A549 treated with GW870086 at 1 μM for 4 hours (cell line): Measurements from ENCODE around the gene VPS33B. TPM values are rescaled to one million over a fixed set of nuclear protein-coding genes. Genes with fewer than 3 reads are reported as not detected.

Experiments used
- total RNA-seq: library from RNA; stranded (reverse); fragments of 200-300 nt; extraction: Qiagen RNA extraction; gene quantifications from 5 replicates; pipeline ENCODE4 v1.2.3, GENCODE V29; 2022; ENCODE audit warnings: low read depth

VPS33B gene
- 12.3 to 17.6 TPM (median 15.0 TPM) in 5 replicates for total RNA-seq

DNA sequence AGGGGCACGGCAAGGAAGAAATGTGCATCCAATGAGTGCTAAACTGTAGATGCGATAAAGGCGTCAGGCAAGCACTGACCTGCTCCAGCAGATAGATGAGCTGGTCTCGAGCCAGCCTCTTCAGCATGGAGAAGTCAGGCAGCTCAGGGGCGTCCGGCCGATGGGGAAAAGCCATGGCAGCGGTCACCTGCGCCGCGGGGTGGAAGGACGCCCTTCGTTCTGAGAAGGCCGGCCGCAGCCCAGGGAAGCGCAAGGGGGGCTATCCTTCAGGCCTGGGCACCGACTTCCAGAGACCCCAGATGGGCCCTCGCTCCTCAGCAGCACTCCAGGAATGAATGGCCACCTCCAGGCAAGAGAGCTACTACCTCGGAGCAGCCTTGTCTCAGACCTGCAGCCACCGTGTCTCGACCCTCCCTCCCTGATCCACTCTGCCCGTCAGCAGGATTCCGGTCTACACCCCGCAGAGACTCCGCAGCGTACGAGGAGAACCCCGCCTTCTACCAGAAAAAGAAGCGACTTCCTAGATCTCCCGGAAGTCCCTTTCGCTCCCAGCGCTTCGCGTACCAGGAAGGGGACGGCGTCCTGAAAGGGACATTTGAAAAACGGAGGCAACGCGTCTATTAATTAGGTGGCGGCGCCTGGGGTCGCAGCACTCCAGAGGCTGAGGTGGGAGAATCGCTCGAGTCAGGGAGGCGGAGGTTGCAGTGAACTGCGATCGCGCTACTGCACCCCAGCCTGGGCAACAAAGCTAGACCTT is at the start of gene VPS33B:
Gene VPS33B (minus strand): TSS at position 520 of the 757 bp plus-strand sequence. CDS start 345 bp downstream, at position 175.

GRCh38 chr15:90994417-90995311 is 27.7 kb downstream of the VPS33B start, which contains the start of gene PRC1:
TSS of gene PRC1 (minus strand) at chr15:90994535. CDS start at chr15:90994417, 118 bp downstream.

GRCh38 chr15:90954712-90955623 is 67.4 kb downstream of the VPS33B start, which contains the start of gene RCCD1:
TSS of gene RCCD1 (plus strand) at chr15:90954884. CDS start at chr15:90956735, 1,851 bp downstream.

Other genes starting within 250 kb of the VPS33B start
- gene FURIN, start 154.0 kb downstream of the VPS33B start, total RNA-seq = 43.7 to 65.2 TPM (median 59.3 TPM) in 5 replicates
- gene FES, start 138.1 kb downstream of the VPS33B start, total RNA-seq = 0.51 to 1.3 TPM (median 0.99 TPM) in 5 replicates
- 21.5 to 31.1 TPM (median 29.2 TPM) in 5 replicates for gene MAN2A2, start 119.3 kb downstream of the VPS33B start, total RNA-seq
- 27.1 to 34.8 TPM (median 30.9 TPM) in 5 replicates for gene HDDC3, start 90.0 kb downstream of the VPS33B start, total RNA-seq
- 52.7 to 60.0 TPM (median 54.3 TPM) in 5 replicates for gene UNC45A, start 87.3 kb downstream of the VPS33B start, total RNA-seq
- 31.1 to 52.4 TPM (median 37.1 TPM) in 5 replicates for gene RCCD1, start 67.7 kb downstream of the VPS33B start, total RNA-seq
- 181 to 221 TPM (median 207 TPM) in 5 replicates for gene PRC1, start 28.1 kb downstream of the VPS33B start, total RNA-seq
- 0.06 to 0.15 TPM (median 0.12 TPM) in 4 of 5 replicates, not detected in the other for gene SV2B, start 77.7 kb upstream of the VPS33B start, total RNA-seq